Neuron (in vitro differentiated cells): ENCODE measurements around the gene C8A.

Experiments used
- H2AFZ ChIP-seq: one replicate; pipeline ENCODE4 v1.6.1; 2013; ENCODE audit warnings: low read depth, mild to moderate bottlenecking, inconsistent platforms, low read length, moderate library complexity
- H3K27me3 ChIP-seq: one replicate; pipeline ENCODE4 v1.6.1; 2013; ENCODE audit warnings: low read length; ENCODE audit not compliant: insufficient read depth
- H3K36me3 ChIP-seq: one replicate; pipeline ENCODE4 v1.6.1; 2013; ENCODE audit warnings: low read length; ENCODE audit not compliant: insufficient read depth
- H3K4me1 ChIP-seq: one replicate; pipeline ENCODE4 v1.6.1; 2013; ENCODE audit warnings: low read length; ENCODE audit not compliant: insufficient read depth
- H3K4me3 ChIP-seq: 2 replicates; pipeline ENCODE4 v1.5.1; 2013; ENCODE audit warnings: mild to moderate bottlenecking, low read length, moderate library complexity
- H3K9me3 ChIP-seq: one replicate; pipeline ENCODE4 v1.6.1; 2013; ENCODE audit warnings: low read length

Gene C8A

DNA sequence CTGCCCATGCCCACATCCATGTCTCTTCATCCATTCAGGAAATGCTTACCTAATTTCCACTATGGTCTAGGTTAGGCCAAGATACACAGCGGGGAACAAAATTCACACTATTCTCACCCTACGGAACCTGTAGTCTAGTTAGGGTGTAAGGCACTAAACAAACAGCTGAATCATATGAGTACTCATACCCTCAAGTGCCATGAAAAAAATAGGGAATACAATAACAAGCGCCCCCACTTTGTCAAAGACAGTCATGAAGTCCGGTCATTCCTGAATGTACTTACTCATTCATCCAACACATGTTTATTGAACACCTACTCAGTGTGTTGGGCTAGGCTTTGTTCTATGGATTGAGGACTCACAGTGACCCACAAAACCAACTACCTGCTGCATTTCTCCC, 29.2 kb upstream of the C8A start:
- H3K4me3 ChIP-seq: no peak overlapping the region
- no peaks in the 10 kb centered on the region for H3K36me3 ChIP-seq
- peaks cover 4% of the 10 kb centered on the region for H3K4me1 ChIP-seq
- no peaks in the 10 kb centered on the region for H3K27me3 ChIP-seq
- H3K9me3 ChIP-seq: no peaks in the 10 kb centered on the region
- no peak overlapping the region for H2AFZ ChIP-seq

DNA sequence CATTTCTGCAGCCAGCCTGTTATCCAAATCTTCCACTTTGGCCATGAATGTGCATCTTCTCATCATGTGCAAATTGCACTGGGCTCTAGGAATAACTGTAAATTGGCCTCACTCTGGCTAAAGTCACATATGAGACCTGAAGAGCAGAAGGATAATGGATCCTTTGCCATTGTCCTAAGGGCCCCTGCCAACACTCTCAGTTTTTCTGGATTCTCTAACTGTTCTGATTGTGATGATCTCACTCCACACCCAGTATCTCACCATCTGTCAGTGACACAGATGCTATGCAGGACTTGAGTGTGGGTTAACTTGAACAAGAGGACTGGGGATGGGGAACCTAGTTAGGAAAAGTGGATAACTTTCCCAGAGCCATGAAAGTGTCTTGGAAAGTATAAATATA, 26.9 kb upstream of the C8A start:
- no peaks in the 10 kb centered on the region for H3K27me3 ChIP-seq
- H3K9me3 ChIP-seq: no peaks in the 10 kb centered on the region
- no peaks in the 10 kb centered on the region for H3K36me3 ChIP-seq
- no peak overlapping the region for H2AFZ ChIP-seq
- peaks cover 6% of the 10 kb centered on the region for H3K4me1 ChIP-seq
- H3K4me3 ChIP-seq: no peak overlapping the region

- Histone ChIP-seq H3K4me1 (peaks cover 2% of the 10 kb centered on the region), H3K27me3 (no peaks in the 10 kb centered on the region), H3K4me3 (no peak overlapping the region), H3K36me3 (no peaks in the 10 kb centered on the region), H2AFZ (no peak overlapping the region), H3K9me3 (no peaks in the 10 kb centered on the region)
Observed at GRCh38 chr1:56830052-56830451, 24.5 kb upstream of the C8A start.

- no peak overlapping the region for H3K4me3 ChIP-seq
Observed at GRCh38 chr1:56831871-56832693, 22.5 kb upstream of the C8A start.

GRCh38 chr1:56833088-56833487, 21.5 kb upstream of the C8A start:
- Histone ChIP-seq H3K27me3 (no peaks in the 10 kb centered on the region), H3K4me1 (peaks cover 2% of the 10 kb centered on the region), H3K36me3 (no peaks in the 10 kb centered on the region), H2AFZ (no peak overlapping the region), H3K4me3 (no peak overlapping the region), H3K9me3 (no peaks in the 10 kb centered on the region)

More at GRCh38 chr1:56831871-56832693, 22.5 kb upstream of the C8A start:
- Histone ChIP-seq H2AFZ (no peak overlapping the region), H3K27me3 (no peaks in the 10 kb centered on the region), H3K4me1 (peaks cover 2% of the 10 kb centered on the region), H3K9me3 (no peaks in the 10 kb centered on the region), H3K36me3 (no peaks in the 10 kb centered on the region)

DNA sequence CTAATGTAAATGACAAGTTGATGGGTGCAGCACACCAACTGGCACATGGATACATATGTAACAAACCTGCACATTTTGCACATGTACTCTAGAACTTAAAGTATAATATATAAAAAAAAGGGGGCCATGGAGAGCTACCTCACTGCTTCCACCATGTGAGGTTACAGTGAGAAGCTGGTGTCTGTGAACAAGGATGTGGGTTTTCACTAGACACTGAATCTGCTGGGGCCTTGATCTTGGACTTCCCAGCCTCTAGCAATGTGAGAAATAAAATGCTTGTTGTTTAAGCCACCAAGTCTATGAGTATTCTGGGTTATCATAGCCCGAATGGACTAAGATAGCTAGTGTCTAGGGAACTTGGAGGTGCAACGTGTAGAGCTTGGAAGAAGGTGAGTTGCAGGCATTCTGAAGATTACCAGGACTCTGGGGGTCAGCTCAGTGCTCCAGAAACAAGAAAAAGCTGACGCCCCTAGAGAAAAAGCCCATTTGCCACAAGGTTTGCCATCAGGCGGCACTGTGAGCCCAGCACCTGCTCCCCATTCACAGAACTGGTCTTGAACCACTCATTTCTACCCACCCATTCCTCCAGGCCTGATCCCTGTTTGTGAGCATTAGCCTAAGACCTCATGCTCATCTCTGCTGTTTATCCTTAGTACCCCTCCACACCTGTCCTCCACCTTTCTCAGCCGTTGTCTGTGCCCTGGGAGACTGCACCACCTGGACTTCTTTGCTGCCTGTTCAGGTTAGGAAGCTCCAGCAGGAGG, 20.3 kb upstream of the C8A start:
- Histone ChIP-seq H3K27me3 (no peaks in the 10 kb centered on the region), H3K9me3 (no peaks in the 10 kb centered on the region)

DNA sequence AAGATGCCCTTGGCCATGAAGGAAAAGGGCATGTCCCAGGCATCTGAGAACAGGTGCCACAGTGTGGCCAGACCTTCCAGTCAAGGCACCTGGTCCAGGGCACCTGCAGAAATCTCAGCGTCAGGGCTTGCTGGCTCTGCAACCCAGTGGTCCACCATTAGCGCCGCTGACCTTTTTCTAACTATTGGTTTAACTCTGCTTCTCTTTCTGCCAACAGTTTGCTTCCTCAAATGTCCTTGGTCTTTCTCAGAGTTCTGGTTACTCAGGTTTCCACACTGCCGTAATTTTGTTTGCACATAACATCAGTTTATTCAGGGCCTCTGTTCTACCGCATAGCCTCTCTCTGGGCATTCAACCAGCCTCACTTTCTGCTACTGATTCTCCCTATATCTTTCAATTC, 18.9 kb upstream of the C8A start:
- H3K27me3 ChIP-seq: no peaks in the 10 kb centered on the region

More for the DNA sequence above, 20.3 kb upstream of the C8A start:
- H3K36me3 ChIP-seq: no peaks in the 10 kb centered on the region
- peaks cover 2% of the 10 kb centered on the region for H3K4me1 ChIP-seq
- no peak overlapping the region for H3K4me3 ChIP-seq
- H2AFZ ChIP-seq: no peak overlapping the region

GRCh38 chr1:56836359-56836758, 18.2 kb upstream of the C8A start:
- H2AFZ ChIP-seq: no peak overlapping the region
- peaks cover 2% of the 10 kb centered on the region for H3K4me1 ChIP-seq
- no peaks in the 10 kb centered on the region for H3K36me3 ChIP-seq
- H3K9me3 ChIP-seq: no peaks in the 10 kb centered on the region
- no peaks in the 10 kb centered on the region for H3K27me3 ChIP-seq
- no peak overlapping the region for H3K4me3 ChIP-seq

More for the DNA sequence above, 18.9 kb upstream of the C8A start:
- Histone ChIP-seq H3K4me1 (peaks cover 2% of the 10 kb centered on the region), H3K4me3 (no peak overlapping the region), H3K36me3 (no peaks in the 10 kb centered on the region), H2AFZ (no peak overlapping the region), H3K9me3 (no peaks in the 10 kb centered on the region)

DNA sequence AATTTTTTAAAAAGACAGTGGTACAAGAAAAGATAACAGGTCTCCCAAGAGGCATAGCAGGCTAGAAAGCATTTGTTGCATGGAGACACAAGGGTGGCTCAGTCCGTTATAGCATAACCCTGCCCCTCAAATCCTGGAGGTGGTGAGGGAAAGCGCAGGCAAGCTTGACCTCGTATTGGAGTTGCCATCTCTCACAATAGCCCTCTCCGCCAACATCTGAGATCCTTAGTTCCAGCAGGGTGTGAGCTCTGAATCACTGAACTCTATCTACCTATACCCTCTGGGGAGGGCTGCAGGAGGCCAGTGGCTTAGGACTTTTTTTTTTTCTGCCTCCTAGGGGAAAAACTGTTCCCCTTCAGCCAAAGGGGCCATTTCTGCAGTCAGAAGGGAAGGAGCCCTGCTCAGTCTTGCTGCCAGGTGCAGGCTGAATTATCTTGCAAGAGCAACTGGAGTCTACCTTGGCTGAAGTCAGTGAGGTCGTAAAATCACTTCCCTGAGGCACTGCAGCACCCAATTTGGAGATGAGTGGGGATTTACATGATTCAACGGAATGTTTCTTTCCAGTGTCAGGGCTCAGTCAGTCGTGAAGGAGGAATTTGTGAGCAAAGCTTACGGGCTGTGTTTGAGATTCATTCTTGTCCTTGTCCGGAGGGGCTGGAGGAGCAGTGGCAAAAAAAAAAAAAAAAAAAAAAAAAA, 17.2 kb upstream of the C8A start:
- H3K4me3 ChIP-seq: no peak overlapping the region
- no peaks in the 10 kb centered on the region for H3K36me3 ChIP-seq
- H3K27me3 ChIP-seq: no peaks in the 10 kb centered on the region
- no peaks in the 10 kb centered on the region for H3K4me1 ChIP-seq
- no peak overlapping the region for H2AFZ ChIP-seq
- H3K9me3 ChIP-seq: no peaks in the 10 kb centered on the region

DNA sequence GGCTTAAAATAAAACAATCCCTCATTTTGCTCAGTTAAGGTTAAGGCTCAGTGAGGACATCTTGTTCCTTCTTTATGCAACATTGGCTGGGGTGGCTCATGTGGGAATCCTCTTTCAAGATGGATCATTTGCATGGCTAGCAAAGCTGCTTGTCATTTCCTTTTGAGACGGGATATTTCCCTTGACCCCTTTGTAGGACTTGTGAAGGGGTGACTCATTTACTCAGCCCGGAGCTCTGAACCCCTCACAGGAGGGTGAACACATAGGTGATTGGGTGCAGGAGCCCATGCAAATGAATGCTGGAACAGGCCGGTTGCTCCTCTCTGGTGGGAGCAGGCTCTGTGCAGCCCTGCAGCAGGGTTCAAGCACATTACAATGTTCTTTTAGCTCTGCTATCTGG, 15.8 kb upstream of the C8A start:
- no peaks in the 10 kb centered on the region for H3K27me3 ChIP-seq

GRCh38 chr1:56843544-56843943, 11.1 kb upstream of the C8A start:
- Histone ChIP-seq H2AFZ (no peak overlapping the region), H3K27me3 (no peaks in the 10 kb centered on the region), H3K4me1 (peaks cover 4% of the 10 kb centered on the region), H3K36me3 (no peaks in the 10 kb centered on the region), H3K4me3 (no peak overlapping the region), H3K9me3 (no peaks in the 10 kb centered on the region)

More for the DNA sequence above, 15.8 kb upstream of the C8A start:
- no peaks in the 10 kb centered on the region for H3K4me1 ChIP-seq
- H3K36me3 ChIP-seq: no peaks in the 10 kb centered on the region
- H2AFZ ChIP-seq: no peak overlapping the region
- H3K4me3 ChIP-seq: no peak overlapping the region
- H3K9me3 ChIP-seq: no peaks in the 10 kb centered on the region

DNA sequence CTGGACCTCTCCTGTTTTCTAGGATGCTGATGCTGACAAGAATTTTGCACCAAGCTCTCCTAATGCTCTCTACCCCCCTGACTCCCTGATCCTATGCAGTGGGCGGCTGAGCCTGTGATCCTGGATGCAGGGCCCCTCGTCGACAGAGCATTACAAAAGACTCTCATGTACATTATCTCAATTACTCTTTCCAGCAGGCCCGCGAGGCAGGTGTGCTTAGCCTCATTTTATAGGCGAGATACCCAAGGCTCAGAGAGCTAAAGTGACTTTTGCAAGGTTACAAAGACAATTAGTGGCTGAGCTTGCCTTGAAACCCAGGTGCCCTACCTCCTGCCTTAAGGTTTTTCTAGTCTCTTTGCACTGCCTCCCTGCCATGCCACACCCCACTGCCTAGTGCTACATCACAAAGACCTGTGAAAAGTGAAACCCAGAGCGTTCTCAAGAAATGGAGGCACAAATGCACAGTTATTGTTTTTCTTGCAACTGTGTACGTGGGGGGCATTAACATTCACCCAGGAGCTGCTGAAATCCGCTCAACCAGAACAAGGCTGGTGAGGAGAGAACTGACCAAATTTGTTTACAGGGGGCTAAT, 10.0 kb upstream of the C8A start:
- H3K4me3 ChIP-seq: no peak overlapping the region
- H3K9me3 ChIP-seq: no peaks in the 10 kb centered on the region
- peaks cover 4% of the 10 kb centered on the region for H3K4me1 ChIP-seq
- no peaks in the 10 kb centered on the region for H3K27me3 ChIP-seq
- no peaks in the 10 kb centered on the region for H3K36me3 ChIP-seq
- H2AFZ ChIP-seq: no peak overlapping the region

- Histone ChIP-seq H3K9me3 (no peaks in the 10 kb centered on the region), H3K4me3 (no peak overlapping the region), H3K27me3 (no peaks in the 10 kb centered on the region), H2AFZ (no peak overlapping the region), H3K4me1 (peaks cover 4% of the 10 kb centered on the region), H3K36me3 (no peaks in the 10 kb centered on the region)
Observed at GRCh38 chr1:56845343-56845742, 9.3 kb upstream of the C8A start.
